Activated naive CD8-positive, alpha-beta T cell treated with anti-CD3 and anti-CD28 coated beads, Interleukin-2, amount 50 U/mL, for 24 hours (primary cell): ENCODE data around the gene HNRNPR.

Source experiments
- ATAC-seq: fragments of 150-1000 bp; cut with Tn5 transposase; one replicate; pipeline ENCODE4 v1.10.0; 2021
- DNase-seq: peaks from one replicate; pipeline ENCODE4 v3.0.0; 2021
- H3K27ac Mint-ChIP-seq: one replicate; pipeline ENCODE4 v1.8.0; 2021; ENCODE audit warnings: mild to moderate bottlenecking, mixed read lengths
- H3K27me3 Mint-ChIP-seq: one replicate; pipeline ENCODE4 v1.8.0; 2021; ENCODE audit warnings: mixed read lengths
- H3K36me3 Mint-ChIP-seq: one replicate; pipeline ENCODE4 v1.8.0; 2021; ENCODE audit warnings: low read depth, mixed read lengths
- H3K4me1 Mint-ChIP-seq: one replicate; pipeline ENCODE4 v1.8.0; 2021; ENCODE audit warnings: mixed read lengths
- H3K4me3 Mint-ChIP-seq: one replicate; pipeline ENCODE4 v1.8.0; 2021; ENCODE audit warnings: mild to moderate bottlenecking, moderate library complexity, mixed read lengths
- H3K9me3 Mint-ChIP-seq: one replicate; pipeline ENCODE4 v1.8.0; 2021; ENCODE audit warnings: mixed read lengths

Gene HNRNPR

GRCh38 chr1:23357138-23357908 lies 13.2 kb upstream of the HNRNPR start:
- H3K27me3 Mint-ChIP-seq: no peaks in the 10 kb centered on the region

GRCh38 chr1:23356471-23357137 lies 12.5 kb upstream of the HNRNPR start:
- Mint-ChIP-seq H3K27me3 (no peaks in the 10 kb centered on the region), H3K27ac (no peak overlapping the region), H3K36me3 (peaks cover 32% of the 10 kb centered on the region), H3K4me1 (peaks cover 5% of the 10 kb centered on the region), H3K4me3 (no peak overlapping the region), H3K9me3 (peaks cover 24% of the 10 kb centered on the region)
- ATAC-seq (no peak), DNase-seq (no peak)

More at GRCh38 chr1:23357138-23357908, 13.2 kb upstream of the HNRNPR start:
- H3K36me3 Mint-ChIP-seq: peaks cover 39% of the 10 kb centered on the region
- H3K9me3 Mint-ChIP-seq: peaks cover 29% of the 10 kb centered on the region
- H3K4me3 Mint-ChIP-seq: no peak overlapping the region
- DNase-seq (no peak), ATAC-seq (no peak)
- peaks cover 5% of the 10 kb centered on the region for H3K4me1 Mint-ChIP-seq
- H3K27ac Mint-ChIP-seq: no peak overlapping the region

GRCh38 chr1:23354245-23354644 lies 10.2 kb upstream of the HNRNPR start:
- H3K27ac Mint-ChIP-seq: no peak overlapping the region
- peaks cover 5% of the 10 kb centered on the region for H3K4me1 Mint-ChIP-seq
- no peak overlapping the region for H3K4me3 Mint-ChIP-seq
- H3K27me3 Mint-ChIP-seq: no peaks in the 10 kb centered on the region
- peaks cover 4% of the 10 kb centered on the region for H3K9me3 Mint-ChIP-seq
- ATAC-seq (peak; percentile 43), DNase-seq (no peak)
- peaks cover 9% of the 10 kb centered on the region for H3K36me3 Mint-ChIP-seq

GRCh38 chr1:23352096-23352695 lies 8.1 kb upstream of the HNRNPR start:
- Mint-ChIP-seq H3K36me3 (no peaks in the 10 kb centered on the region), H3K27me3 (no peaks in the 10 kb centered on the region), H3K9me3 (no peaks in the 10 kb centered on the region), H3K27ac (no peak overlapping the region), H3K4me1 (peaks cover 5% of the 10 kb centered on the region), H3K4me3 (no peak overlapping the region)
- DNase-seq (no peak), ATAC-seq (no peak)

GRCh38 chr1:23345920-23346319 lies 1.8 kb upstream of the HNRNPR start:
- Mint-ChIP-seq H3K27me3 (no peaks in the 10 kb centered on the region), H3K4me3 (no peak overlapping the region), H3K9me3 (no peaks in the 10 kb centered on the region), H3K27ac (no peak overlapping the region), H3K36me3 (peaks cover 20% of the 10 kb centered on the region), H3K4me1 (peaks cover 25% of the 10 kb centered on the region)
- DNase-seq (no peak), ATAC-seq (no peak)

GRCh38 chr1:23344987-23345472 lies 946 bp upstream of the HNRNPR start:
- H3K4me1 Mint-ChIP-seq: peaks cover 33% of the 10 kb centered on the region
- H3K36me3 Mint-ChIP-seq: peaks cover 27% of the 10 kb centered on the region
- peak overlapping the region; percentile 84 for H3K4me3 Mint-ChIP-seq
- no peak for DNase-seq
- no peak for ATAC-seq
- H3K27me3 Mint-ChIP-seq: no peaks in the 10 kb centered on the region
- H3K27ac Mint-ChIP-seq: peak overlapping the region; percentile 94
- H3K9me3 Mint-ChIP-seq: no peaks in the 10 kb centered on the region

GRCh38 chr1:23343221-23344110 lies 618 bp downstream of the HNRNPR start:
- H3K9me3 Mint-ChIP-seq: no peaks in the 10 kb centered on the region
- ATAC-seq: peak; percentile 13
- H3K27ac Mint-ChIP-seq: peak overlapping the region; percentile 95
- peak overlapping the region; percentile 87 for H3K4me3 Mint-ChIP-seq
- H3K27me3 Mint-ChIP-seq: no peaks in the 10 kb centered on the region
- H3K36me3 Mint-ChIP-seq: peaks cover 36% of the 10 kb centered on the region
- peaks cover 48% of the 10 kb centered on the region for H3K4me1 Mint-ChIP-seq
- DNase-seq: peak; percentile 60

GRCh38 chr1:23341931-23342692 lies 2.0 kb downstream of the HNRNPR start:
- H3K4me1 Mint-ChIP-seq: peaks cover 59% of the 10 kb centered on the region
- no peak for DNase-seq
- no peaks in the 10 kb centered on the region for H3K27me3 Mint-ChIP-seq
- ATAC-seq: no peak
- H3K27ac Mint-ChIP-seq: peak overlapping the region; percentile 95
- H3K9me3 Mint-ChIP-seq: no peaks in the 10 kb centered on the region
- H3K4me3 Mint-ChIP-seq: peak overlapping the region; percentile 87
- H3K36me3 Mint-ChIP-seq: peaks cover 47% of the 10 kb centered on the region

- DNase-seq (no peak), ATAC-seq (no peak)
- H3K4me3 Mint-ChIP-seq: peak overlapping the region; percentile 87
- H3K4me1 Mint-ChIP-seq: peaks cover 55% of the 10 kb centered on the region
- peak overlapping the region; percentile 49 for H3K27ac Mint-ChIP-seq
- peaks cover 59% of the 10 kb centered on the region for H3K36me3 Mint-ChIP-seq
- no peaks in the 10 kb centered on the region for H3K27me3 Mint-ChIP-seq
- H3K9me3 Mint-ChIP-seq: no peaks in the 10 kb centered on the region
Observed at GRCh38 chr1:23339632-23340031, 4.5 kb downstream of the HNRNPR start.

- Mint-ChIP-seq H3K27ac (no peak overlapping the region), H3K36me3 (peaks cover 68% of the 10 kb centered on the region), H3K4me3 (no peak overlapping the region), H3K9me3 (no peaks in the 10 kb centered on the region), H3K27me3 (no peaks in the 10 kb centered on the region), H3K4me1 (peaks cover 54% of the 10 kb centered on the region)
- DNase-seq (no peak), ATAC-seq (no peak)
Observed at GRCh38 chr1:23337869-23338268, 6.2 kb downstream of the HNRNPR start.

GRCh38 chr1:23331713-23332112 lies 12.4 kb downstream of the HNRNPR start:
- no peak for ATAC-seq
- H3K36me3 Mint-ChIP-seq: peaks cover 68% of the 10 kb centered on the region
- peaks cover 24% of the 10 kb centered on the region for H3K4me1 Mint-ChIP-seq
- H3K9me3 Mint-ChIP-seq: no peaks in the 10 kb centered on the region
- H3K27ac Mint-ChIP-seq: no peak overlapping the region
- no peak overlapping the region for H3K4me3 Mint-ChIP-seq
- no peaks in the 10 kb centered on the region for H3K27me3 Mint-ChIP-seq
- DNase-seq: no peak

- no peak for DNase-seq
- H3K9me3 Mint-ChIP-seq: no peaks in the 10 kb centered on the region
- H3K27ac Mint-ChIP-seq: peak overlapping the region; percentile 3
- H3K4me1 Mint-ChIP-seq: peaks cover 28% of the 10 kb centered on the region
- ATAC-seq: no peak
- H3K4me3 Mint-ChIP-seq: no peak overlapping the region
- H3K27me3 Mint-ChIP-seq: no peaks in the 10 kb centered on the region
- peaks cover 72% of the 10 kb centered on the region for H3K36me3 Mint-ChIP-seq
Observed at GRCh38 chr1:23330846-23331245, 13.2 kb downstream of the HNRNPR start.

- Mint-ChIP-seq H3K4me3 (no peak overlapping the region), H3K27me3 (no peaks in the 10 kb centered on the region), H3K4me1 (peaks cover 27% of the 10 kb centered on the region), H3K36me3 (peaks cover 65% of the 10 kb centered on the region), H3K27ac (peak overlapping the region; percentile 23), H3K9me3 (no peaks in the 10 kb centered on the region)
- DNase-seq (no peak), ATAC-seq (no peak)
Observed at GRCh38 chr1:23325393-23325792, 18.7 kb downstream of the HNRNPR start.
